Right lung (tissue), 5 donors: Measurements from ENCODE around the gene CLMP. TPM values are rescaled to one million over a fixed set of nuclear protein-coding genes. Genes with fewer than 3 reads are reported as not detected.

Experiments used
- DNase-seq, 2 donors: peaks; one replicate each; pipeline ENCODE4 v3.0.0-alpha.2; 2013
- polyA plus RNA-seq, 5 donors: library from polyadenylated mRNA; unstranded; fragments of 120-200 nt; gene quantifications; one replicate each; pipeline versions ENCODE4 v1.2.1 to v1.2.3, GENCODE V29; 2013; ENCODE audit warnings: inconsistent platforms in 1 of 5, low replicate concordance in 1 of 5; ENCODE audit not compliant: insufficient read length in 5 of 5, insufficient read depth in 1 of 5

The CLMP gene
- polyA plus RNA-seq, 5 donors, result 15.0 to 18.6 (median 17.3) TPM

DNA sequence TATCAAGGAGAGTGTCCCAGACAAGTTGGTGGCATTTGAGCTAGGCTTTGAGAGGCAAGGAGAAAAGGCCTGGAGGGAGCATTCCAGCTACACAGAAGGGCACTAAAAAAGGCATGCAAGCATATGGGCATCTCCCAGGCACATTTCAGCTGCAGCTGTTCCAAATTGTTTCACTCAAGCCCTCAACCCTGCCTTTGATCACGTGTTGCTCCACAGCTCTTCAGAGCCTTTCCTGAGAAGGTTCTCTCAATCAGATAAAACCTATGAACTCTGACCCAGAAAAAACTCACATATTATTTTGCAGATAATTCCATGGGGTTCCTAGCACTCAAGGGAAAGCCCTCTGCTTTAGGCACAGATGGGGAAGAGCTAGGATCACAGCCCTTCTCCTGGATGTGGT, 108.7 kb downstream of the CLMP start:
- no peak for DNase-seq

DNA sequence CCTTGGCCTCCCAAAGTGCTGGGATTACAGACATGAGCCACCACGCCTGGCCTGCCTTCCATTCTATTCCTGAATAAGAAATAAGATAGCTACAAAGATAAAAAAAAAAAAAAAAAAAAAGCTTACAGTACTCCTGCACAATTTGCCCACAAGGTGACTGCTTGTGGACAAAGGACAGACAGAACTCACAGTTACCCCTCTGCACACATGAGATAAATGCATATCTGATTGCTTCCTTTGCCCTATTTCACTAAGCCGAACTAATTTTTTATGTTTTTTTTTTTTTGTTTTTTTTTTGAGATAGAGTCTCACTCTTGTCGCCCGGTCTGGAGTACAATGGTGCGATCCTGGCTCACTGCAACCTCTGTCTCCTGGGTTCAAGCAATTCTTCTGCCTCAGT, 109.6 kb downstream of the CLMP start:
- no peak for DNase-seq

DNA sequence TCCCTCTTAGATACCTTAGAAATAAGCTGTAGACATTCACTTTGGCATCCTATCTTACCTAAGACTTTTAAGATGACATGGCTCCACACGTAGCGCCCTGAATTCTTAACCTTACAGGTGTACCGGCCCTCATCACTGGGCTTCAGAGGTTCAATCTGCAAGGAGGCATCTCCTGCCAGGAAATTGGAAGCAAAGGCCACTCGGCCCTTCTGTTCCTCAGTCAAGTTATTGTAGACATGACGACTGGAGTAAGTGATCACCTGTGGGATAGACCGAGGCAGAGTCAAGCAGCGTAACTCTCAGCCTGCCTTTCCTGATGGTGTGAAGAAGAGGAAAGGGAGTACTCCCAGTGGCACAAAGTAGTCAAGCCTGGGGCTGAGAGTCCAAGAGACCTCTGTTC, 110.6 kb downstream of the CLMP start:
- no peak for DNase-seq

DNA sequence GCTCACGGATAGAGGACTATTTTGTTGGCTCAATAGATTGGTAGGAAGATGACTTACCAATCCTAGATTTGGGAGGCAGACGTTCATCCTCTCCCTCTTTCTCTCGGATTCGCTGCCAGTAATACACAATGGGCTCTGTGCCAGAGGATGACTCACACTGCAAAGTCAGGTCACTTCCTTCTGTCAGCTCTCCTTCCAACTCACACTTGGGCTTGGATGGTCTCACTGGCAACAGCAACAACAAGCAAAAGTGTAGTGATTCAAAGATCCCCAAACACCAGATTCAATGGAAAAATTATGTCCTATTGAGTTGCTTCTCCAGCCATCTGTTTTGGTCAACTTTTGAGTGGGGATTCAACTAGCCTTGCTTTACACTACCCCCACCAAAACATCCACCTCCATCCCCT, 111.4 kb downstream of the CLMP start:
- peak; percentile 61 to 76 for DNase-seq

DNA sequence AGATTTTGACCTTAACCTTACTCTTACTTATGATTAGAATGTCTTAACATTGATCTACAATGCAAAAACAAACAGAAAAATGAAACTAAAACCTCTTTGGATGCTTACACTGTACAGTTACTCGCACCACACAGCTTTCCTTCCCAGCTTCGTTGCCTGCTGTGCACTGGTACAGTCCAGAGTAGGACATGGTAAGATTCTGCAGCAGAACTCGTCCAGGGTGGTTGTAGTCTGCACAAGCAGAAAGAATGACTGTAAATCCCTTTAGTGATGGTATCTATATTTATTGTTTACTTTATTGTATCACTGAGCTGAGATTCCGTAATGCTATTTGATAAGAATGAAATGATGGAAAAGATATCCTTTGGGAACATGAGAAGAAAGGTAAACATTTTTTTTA, 112.1 kb downstream of the CLMP start:
- DNase-seq, result no peak

- DNase-seq, result no peak
Observed at GRCh38 chr11:123080015-123080414, 115.0 kb downstream of the CLMP start.

DNA sequence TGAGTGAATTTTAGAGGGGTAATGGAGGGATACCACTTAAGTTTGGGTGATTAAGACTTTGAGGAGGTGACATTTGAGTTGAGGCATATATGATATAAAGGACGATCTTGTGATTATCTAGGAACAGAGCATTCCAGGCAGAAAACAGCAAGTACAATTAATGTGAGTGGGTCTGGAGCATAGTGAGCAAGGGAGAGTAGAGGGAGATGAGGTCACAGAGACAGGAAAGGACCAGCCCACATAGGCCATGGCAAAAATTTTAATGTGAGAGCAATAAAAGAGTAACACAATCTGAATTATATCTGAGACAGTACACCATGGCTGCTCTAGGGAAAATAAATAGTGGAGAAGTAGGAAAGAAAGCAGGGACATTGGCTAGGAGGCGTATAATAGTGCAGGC, 118.6 kb downstream of the CLMP start:
- DNase-seq, result no peak

DNA sequence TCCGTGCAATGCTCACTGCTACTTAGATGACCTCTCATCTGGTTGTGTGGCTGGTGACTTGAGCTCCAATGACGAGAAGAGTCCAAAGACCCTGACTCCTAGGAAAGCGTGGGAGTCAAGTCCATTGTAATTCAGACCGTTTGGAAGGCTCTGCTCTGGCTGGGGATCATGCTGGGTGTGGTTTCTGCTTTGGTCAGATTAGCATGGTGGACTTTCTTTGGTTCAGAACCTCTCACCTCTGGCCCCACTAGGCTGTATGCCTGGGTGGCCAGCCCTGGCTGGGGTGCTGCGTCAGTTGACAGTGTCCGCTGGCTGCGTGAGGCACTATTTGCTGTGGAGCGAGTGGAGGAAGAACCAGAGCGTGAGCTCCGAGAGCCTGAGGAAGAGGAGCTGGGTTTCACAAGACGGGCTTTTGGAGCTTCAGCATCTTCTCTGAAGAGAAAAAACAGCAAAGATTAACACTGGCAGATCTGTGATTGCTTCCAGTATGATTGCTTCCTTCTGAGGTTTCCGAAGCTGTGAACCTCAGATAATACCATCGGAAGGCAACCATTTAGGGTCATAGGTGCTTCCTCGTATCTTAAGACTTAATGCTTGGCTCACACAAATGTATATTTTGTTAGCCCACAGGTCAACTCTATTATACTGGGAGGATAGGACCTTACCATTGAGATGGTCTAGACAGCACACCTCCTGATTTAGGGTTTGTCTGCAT, 121.5 kb downstream of the CLMP start:
- DNase-seq, result no peak

- no peak for DNase-seq
Observed at GRCh38 chr11:123072762-123073161, 122.3 kb downstream of the CLMP start.

- DNase-seq, result no peak
Observed at GRCh38 chr11:123072332-123072761, 122.7 kb downstream of the CLMP start.

GRCh38 chr11:123069908-123070821, 124.9 kb downstream of the CLMP start:
- DNase-seq, result no peak

- no peak for DNase-seq
Observed at GRCh38 chr11:123065621-123066020, 129.4 kb downstream of the CLMP start.

- DNase-seq, result no peak
Observed at GRCh38 chr11:123063826-123064657, 131.0 kb downstream of the CLMP start.

GRCh38 chr11:123062892-123063825, 131.9 kb downstream of the CLMP start:
- peak; percentile 72 to 77 for DNase-seq

DNA sequence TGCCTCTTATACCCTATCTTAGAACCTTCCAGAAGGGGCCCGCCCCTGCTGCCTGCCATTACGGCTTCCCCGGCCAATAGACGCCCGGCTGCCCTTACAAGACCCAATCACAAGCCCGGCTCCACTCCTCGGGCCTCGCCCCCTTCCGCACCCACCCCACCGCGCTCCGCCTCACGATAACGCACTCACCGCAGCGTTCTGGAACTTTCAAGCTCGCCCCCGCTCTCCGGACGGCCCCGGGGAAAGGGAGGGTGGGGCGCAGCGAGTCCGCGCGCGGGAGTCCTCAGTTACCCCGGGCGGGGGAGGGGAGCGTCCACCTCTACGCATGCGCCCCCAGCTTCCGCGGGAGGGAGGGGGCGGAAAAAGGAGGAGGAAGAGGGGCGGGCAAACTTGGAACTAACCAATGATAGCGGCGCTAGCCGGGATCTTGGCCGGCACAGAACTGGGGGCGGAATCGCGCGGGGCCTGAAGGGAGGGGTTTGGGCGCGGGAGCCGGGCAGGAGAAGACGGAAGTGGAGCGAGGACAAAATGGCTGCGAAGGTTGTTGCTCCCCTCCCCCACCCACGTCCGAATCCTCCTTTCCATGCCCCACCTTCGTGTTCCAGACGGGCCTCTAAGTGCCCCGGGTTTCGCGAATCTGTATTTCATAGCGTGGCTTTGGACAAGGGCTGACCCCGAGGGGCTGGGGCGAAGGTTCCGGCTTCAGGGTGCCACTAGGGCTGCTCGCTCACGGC, 132.7 kb downstream of the CLMP start:
- DNase-seq, result peak; percentile 100

- peak; percentile 24 to 35 for DNase-seq
Observed at GRCh38 chr11:123061403-123062157, 133.5 kb downstream of the CLMP start, which contains the start of gene HSPA8. HSPA8 (minus strand) TSS chr11:123062136; CDS start chr11:123061324, 812 bp downstream.

DNA sequence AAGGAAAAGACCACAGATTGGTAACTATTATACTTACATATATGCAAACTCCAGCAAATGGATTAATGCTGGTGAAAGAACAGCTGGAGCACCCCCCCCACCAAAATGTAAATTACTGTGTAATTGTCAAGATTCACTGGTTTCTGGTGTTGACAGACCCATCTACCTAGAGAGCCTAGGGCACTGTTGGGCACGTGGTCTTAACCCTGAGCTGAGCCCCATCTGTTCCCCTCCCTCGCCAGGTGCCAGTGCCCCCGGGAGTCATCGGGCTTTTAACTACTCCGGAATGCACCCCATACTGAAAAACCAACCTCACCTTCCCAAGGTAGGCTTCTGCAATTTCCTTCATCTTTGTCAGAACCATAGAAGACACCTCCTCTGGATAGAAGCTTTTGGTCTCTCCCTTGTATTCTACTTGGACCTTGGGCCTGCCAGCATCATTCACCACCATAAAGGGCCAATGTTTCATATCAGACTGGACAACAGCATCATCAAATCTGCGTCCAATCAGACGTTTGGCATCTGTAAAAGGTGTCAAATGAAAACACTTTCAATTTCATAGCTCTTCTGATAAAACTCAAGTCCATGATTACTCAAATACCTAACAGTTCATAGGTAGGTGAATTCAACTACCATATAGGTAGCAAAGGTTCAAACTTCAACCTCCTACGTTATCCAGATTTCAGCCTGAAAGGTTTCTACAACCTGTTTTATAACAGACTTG, 134.6 kb downstream of the CLMP start:
- DNase-seq, result no peak
